GM19043 (cell line): ENCODE results near the gene ARMC9.
"Not testable (repeated sequence)": the region's sequence is repeated elsewhere in the genome, so short reads cannot be mapped to it uniquely, and the experiment has no call there.

Experiments
- ATAC-seq: cut with Tn5 transposase; IDR thresholded peaks from one replicate; pipeline ENCODE4 v1.9.1; 2021; ENCODE audit warnings: low read depth; ENCODE audit not compliant: unreplicated experiment

The ARMC9 gene

DNA sequence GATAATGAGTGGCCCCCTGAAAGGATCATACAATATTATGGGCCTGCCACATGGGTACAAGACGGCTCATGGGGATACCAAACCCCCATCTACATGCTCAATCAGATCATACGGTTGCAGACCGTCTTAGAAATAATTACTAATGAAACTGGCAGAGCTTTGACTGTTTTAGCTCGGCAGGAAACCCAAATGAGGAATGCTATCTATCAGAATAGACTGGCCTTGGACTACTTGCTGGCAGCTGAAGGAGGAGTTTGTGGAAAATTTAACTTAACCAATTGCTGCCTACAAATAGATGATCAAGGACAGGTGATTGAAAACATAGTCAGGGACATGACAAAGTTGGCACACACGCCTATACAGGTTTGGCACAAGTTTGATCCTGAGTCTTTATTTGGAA is 209.3 kb downstream of the ARMC9 start:
- not testable (repeated sequence) for ATAC-seq

DNA sequence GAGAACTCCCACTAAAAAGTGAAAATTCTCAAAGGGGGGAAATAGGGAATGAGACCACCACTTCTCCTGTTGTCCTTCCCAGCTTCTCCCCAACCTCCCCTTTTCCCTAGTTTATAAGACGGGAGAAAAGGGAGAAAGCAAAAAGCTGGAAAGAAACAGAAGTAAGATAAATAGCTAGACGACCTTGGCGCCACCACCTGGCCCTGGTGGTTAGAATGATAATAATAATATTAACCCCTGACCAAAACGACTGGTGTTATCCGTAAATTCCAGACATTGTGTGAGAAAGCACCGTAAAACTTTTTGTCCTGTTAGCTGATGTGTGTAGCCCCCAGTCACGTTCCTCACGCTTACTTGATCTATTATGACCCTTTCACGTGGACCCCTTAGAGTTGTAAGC is 209.9 kb downstream of the ARMC9 start:
- ATAC-seq: not testable (repeated sequence)

GRCh38 chr2:231409776-231410175 is 211.3 kb downstream of the ARMC9 start:
- no peak for ATAC-seq

GRCh38 chr2:231410293-231411004 is 212.0 kb downstream of the ARMC9 start:
- ATAC-seq: no peak

- ATAC-seq: no peak
Measured at GRCh38 chr2:231411237-231411636, 212.8 kb downstream of the ARMC9 start.

- ATAC-seq: peak; percentile 98
Measured at GRCh38 chr2:231411831-231412617, 213.6 kb downstream of the ARMC9 start.

DNA sequence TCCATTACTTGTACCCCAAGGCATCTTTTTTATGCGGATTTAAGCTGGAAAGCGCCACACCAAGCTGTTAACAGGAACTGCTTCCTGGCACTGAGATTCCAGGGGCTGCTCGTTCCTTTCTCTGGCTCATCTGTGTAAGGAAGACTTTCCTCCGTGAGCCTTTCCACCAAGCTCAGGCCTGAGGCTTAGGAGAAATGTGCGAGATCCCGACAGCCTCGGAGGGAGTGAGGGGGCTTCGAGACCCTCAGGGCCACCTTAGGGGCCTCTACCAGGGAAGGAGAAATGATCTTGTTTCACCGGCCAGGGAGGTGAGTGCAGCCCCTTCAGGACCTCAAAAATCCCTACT is 214.2 kb downstream of the ARMC9 start:
- ATAC-seq: no peak

- no peak for ATAC-seq
Measured at GRCh38 chr2:231413456-231413855, 215.0 kb downstream of the ARMC9 start.

GRCh38 chr2:231413921-231414476 is 215.6 kb downstream of the ARMC9 start:
- ATAC-seq: no peak

- no peak for ATAC-seq
Measured at GRCh38 chr2:231415029-231415428, 216.6 kb downstream of the ARMC9 start.

- no peak for ATAC-seq
Measured at GRCh38 chr2:231418820-231419640, 220.6 kb downstream of the ARMC9 start.

DNA sequence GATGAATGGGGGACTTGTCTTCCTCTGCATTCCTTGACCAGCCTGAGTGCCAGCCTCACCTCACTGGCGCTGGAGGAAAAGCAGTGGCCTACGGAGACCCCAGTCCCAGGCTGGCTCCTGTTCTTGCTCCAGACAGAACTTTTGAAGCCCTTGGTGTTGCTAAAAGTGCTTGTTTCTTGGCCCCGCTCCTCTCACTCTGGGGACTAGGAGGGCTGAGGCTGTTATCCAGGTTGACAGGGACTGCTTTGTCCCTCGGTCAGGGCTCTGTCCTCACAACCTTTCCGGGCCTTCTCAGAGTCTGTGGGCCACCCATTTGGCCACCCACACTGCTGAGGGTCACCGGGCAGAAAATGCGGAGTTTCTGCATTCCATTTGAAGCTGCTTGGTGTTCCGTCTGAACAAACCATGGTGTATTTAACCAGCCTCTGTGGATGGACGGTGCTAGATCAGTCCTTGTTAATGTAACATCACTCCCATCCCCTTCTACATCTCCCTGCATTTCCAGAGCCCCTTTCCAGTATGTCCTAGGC is 222.7 kb downstream of the ARMC9 start:
- no peak for ATAC-seq

- no peak for ATAC-seq
Measured at GRCh38 chr2:231422056-231422455, 223.6 kb downstream of the ARMC9 start.

- ATAC-seq: no peak
Measured at GRCh38 chr2:231423176-231423575, 224.7 kb downstream of the ARMC9 start.
